Placental pericyte (primary cell): ENCODE results near the gene DDI1. TPM values are rescaled to one million over a fixed set of nuclear protein-coding genes. Genes with fewer than 3 reads are reported as not detected.

Experiments
- total RNA-seq: library from RNA; depleted of rRNA; stranded (reverse); fragments of >200 nt; gene quantifications from 2 replicates; pipeline ENCODE4 v1.2.3, GENCODE V29; 2012

DDI1 gene
- total RNA-seq = not detected in 2 replicates

DNA sequence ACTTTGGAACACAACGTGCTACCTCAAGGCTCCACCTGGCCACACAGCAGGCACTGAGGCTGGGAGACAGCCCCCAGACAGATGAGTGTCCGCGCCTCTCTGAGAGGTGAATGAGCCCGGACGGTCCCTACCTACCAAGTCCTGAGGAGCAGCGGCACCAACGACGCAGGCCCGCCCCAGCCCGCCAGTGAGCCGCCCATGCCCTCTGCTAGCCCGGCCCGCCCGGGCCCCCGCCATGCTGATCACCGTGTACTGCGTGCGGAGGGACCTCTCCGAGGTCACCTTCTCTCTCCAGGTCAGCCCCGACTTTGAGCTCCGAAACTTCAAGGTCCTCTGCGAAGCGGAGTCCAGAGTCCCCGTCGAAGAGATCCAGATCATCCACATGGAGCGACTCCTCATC lies at the start of gene DDI1:
Gene DDI1 (plus strand): TSS at position 53 of the 400 bp plus-strand sequence. CDS start 183 bp downstream, at position 236.

Other genes with a start within 250 kb of the DDI1 start
- gene PDGFD, start 127.5 kb downstream of the DDI1 start, total RNA-seq = 1.7 and 5.3 TPM in 2 replicates